ENCODE data around the gene DDN.

DNA sequence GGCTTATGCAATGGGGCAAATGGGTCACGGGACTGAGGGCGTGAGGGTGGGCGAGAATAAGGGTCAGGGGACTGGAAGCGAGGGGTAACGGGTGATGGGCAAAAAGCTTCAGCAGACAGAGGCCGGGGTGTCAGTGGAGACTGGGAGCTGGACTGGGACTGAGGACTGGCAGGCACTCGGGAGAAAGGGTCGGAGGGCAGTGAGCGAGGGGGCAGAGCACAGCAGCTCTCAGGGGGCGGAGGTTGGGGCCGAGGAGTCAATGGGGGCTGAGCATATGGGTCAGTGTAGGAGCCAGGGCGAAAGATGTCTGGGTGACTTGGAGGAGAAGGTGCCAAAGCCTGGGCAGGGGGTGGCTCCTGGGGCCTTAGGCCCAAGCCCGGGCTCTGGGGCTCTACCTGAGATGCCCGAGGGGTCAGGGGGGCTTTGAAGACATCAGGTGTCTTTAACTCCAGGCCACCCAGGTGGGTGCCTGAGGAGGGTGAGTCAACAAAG lies 41.2 kb upstream of the DDN start:
- TF ChIP-seq POLR2AphosphoS5 (IDR thresholded peaks at IDR 0.05; ENCODE audit: borderline replicate concordance, low read depth, low read length) (no peak), EZH2 (IDR thresholded peaks at IDR 0.05) (no peak)

Measured in SK-N-MC (cell line).